HFFc6 (cell line): ENCODE results near the gene H2AZ2. TPM values are rescaled to one million over a fixed set of nuclear protein-coding genes. Genes with fewer than 3 reads are reported as not detected.

Experiments used
- DNase-seq: peaks from one replicate; pipeline ENCODE4 v3.0.0-alpha.2; 2018
- H3K27ac Mint-ChIP-seq: 2 replicates; pipeline ENCODE4 v1.8.0; 2020; ENCODE audit warnings: mild to moderate bottlenecking, mixed read lengths
- H3K27me3 Mint-ChIP-seq: 2 replicates; pipeline ENCODE4 v1.8.0; 2021; ENCODE audit warnings: mild to moderate bottlenecking, moderate library complexity, mixed read lengths; ENCODE audit not compliant: insufficient read depth
- H3K36me3 Mint-ChIP-seq: 2 replicates; pipeline ENCODE4 v1.8.0; 2021; ENCODE audit warnings: low read depth, mixed read lengths
- H3K4me1 Mint-ChIP-seq: 2 replicates; pipeline ENCODE4 v1.8.0; 2020; ENCODE audit warnings: low read depth, mixed read lengths
- H3K4me3 Mint-ChIP-seq: 2 replicates; pipeline ENCODE4 v1.8.0; 2020; ENCODE audit warnings: mild to moderate bottlenecking, moderate library complexity, mixed read lengths
- H3K9me3 Mint-ChIP-seq: 2 replicates; pipeline ENCODE4 v1.8.0; 2020; ENCODE audit warnings: mild to moderate bottlenecking, mixed read lengths
- CTCF ChIP-seq: fragments of 200-600 bp; sonication (generic); IDR thresholded peaks from 2 replicates; pipeline ENCODE4 v1.5.0; 2021; ENCODE audit warnings: antibody characterized with exemption, mild to moderate bottlenecking
- total RNA-seq, 6 experiments: library from RNA; stranded (reverse); fragmentation: NEBNext Ultra II Directional; extraction: Animal tissue kit (Norgen Biotek cat#: 25700); gene quantifications; 2 replicates in 1 of 6; 3 replicates in 5 of 6; pipeline ENCODE4 v1.2.3, GENCODE V29; 2021

Gene H2AZ2
- total RNA-seq, 6 experiments from 2014 or later, result 128 to 215 (median 185) TPM

GRCh38 chr7:44883961-44884620, 36.2 kb upstream of the H2AZ2 start:
- Mint-ChIP-seq H3K9me3 (no peaks in the 10 kb centered on the region; the same call in 1 of the 2 replicates), H3K27ac (peak overlapping the region; percentile 92), H3K27me3 (peaks cover 5% of the 10 kb centered on the region), H3K4me3 (peak overlapping the region; percentile 96), H3K4me1 (peaks cover 58% of the 10 kb centered on the region), H3K36me3 (peaks cover 45% of the 10 kb centered on the region)
- no peak for DNase-seq
- TF ChIP-seq CTCF, result no peak

GRCh38 chr7:44882899-44883298, 35.0 kb upstream of the H2AZ2 start:
- peaks cover 58% of the 10 kb centered on the region for H3K4me1 Mint-ChIP-seq
- H3K9me3 Mint-ChIP-seq, result no peaks in the 10 kb centered on the region; the same call in 1 of the 2 replicates
- TF ChIP-seq CTCF, result no peak
- H3K27me3 Mint-ChIP-seq, result peaks cover 5% of the 10 kb centered on the region
- peak overlapping the region; percentile 69 for H3K27ac Mint-ChIP-seq
- peaks cover 45% of the 10 kb centered on the region for H3K36me3 Mint-ChIP-seq
- no peak for DNase-seq
- peak overlapping the region; percentile 96 for H3K4me3 Mint-ChIP-seq

GRCh38 chr7:44881610-44882009, 33.7 kb upstream of the H2AZ2 start:
- Mint-ChIP-seq H3K4me3 (peak overlapping the region; percentile 96), H3K4me1 (peaks cover 58% of the 10 kb centered on the region), H3K9me3 (no peaks in the 10 kb centered on the region; the same call in 1 of the 2 replicates), H3K36me3 (peaks cover 45% of the 10 kb centered on the region), H3K27me3 (peaks cover 5% of the 10 kb centered on the region), H3K27ac (peak overlapping the region; percentile 80)
- peak; percentile 68 for DNase-seq
- no peak for TF ChIP-seq CTCF

- Mint-ChIP-seq H3K4me3 (peak overlapping the region; percentile 96), H3K4me1 (peaks cover 57% of the 10 kb centered on the region), H3K36me3 (peaks cover 45% of the 10 kb centered on the region), H3K27ac (peak overlapping the region; percentile 80), H3K27me3 (peaks cover 5% of the 10 kb centered on the region), H3K9me3 (no peaks in the 10 kb centered on the region; the same call in 1 of the 2 replicates)
- DNase-seq, result no peak
- no peak for TF ChIP-seq CTCF
Measured at GRCh38 chr7:44881066-44881600, 33.2 kb upstream of the H2AZ2 start.

- no peak for DNase-seq
- Mint-ChIP-seq H3K4me3 (peak overlapping the region; percentile 96), H3K36me3 (peaks cover 40% of the 10 kb centered on the region), H3K9me3 (no peaks in the 10 kb centered on the region; the same call in 1 of the 2 replicates), H3K27me3 (no peaks in the 10 kb centered on the region), H3K27ac (peak overlapping the region; percentile 80), H3K4me1 (peaks cover 52% of the 10 kb centered on the region)
- no peak for TF ChIP-seq CTCF
Measured at GRCh38 chr7:44880317-44881018, 32.6 kb upstream of the H2AZ2 start.
